ENCODE measurements around the gene PTPN9. TPM values are rescaled to one million over a fixed set of nuclear protein-coding genes. Genes with fewer than 3 reads are reported as not detected.
A peak's percentile ranks its signal among the peaks of the same experiment; 100 is the strongest.

The PTPN9 gene
- polyA plus RNA-seq, result 1 to 10 TPM; 3.1 to 6.5 TPM

DNA sequence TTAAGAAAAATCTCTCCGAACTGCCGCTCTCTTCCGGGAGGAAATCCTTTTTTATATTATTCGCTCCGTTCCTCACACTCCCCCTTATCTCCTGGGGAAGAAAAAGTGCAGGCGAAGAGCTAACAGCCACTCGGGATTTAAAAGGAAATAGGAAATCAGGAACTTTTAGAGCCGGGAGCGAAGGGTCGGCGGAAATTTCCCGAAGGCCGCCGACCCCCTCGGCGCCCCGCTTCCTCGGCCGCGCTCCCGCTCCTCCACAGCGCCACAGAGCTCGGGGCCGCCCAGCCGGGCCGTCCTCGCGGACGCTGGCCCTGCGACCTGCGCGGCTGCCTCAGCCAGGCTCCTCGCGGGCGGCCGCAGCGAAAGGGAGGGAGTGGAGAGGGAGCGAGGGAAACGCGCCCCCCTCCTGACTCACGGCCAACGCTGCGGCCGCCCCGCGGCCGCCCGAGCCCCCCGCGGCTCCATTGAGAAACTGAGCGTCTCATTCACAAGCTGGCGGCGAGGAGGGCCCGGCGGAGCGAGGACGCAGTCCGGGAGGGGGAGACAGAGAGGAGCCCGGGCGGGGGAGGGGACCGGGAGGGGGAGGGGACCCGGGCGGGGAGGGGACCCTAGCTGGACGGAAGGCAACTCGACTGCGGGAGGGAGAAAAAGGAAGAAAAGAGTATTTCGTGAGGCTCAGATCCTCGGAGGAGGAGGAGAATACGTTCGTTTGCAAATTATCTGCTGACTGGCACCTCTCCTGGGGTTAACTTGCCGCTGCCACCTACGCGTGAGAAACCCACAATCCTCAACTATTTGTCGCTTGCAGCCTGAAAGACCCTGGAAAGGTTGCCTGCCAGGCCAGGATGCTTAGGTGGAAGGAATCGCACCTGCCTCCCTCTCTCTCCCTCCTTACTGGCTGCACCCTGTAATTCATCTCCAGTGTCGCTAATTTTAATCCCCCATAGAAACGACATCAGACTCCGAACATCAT, at the start of gene PTPN9:
PTPN9 (minus strand) TSS at position 368 of the 973 bp plus-strand sequence. CDS start 539 bp downstream, outside the sequence.
- Histone ChIP-seq H3K4me3 (ENCODE audit: low read depth in 1 of 2, low read length in 2 of 2) (peak within 1 kb of the TSS; percentile 82 to 92), H3K27me3 (ENCODE audit: control insufficient read depth in 1 of 2, insufficient read depth in 2 of 2, low read length in 2 of 2) (no peaks in the 10 kb centered on the region), H3K27ac (ENCODE audit: low read depth in 2 of 2, low read length in 1 of 2) (peak within 1 kb of the TSS; percentile 81 to 82), H3K9me3 (ENCODE audit: control insufficient read depth in 2 of 2, insufficient read depth in 1 of 2, low read depth in 1 of 2, low read length in 1 of 2) (no peaks in the 10 kb centered on the region), H3K36me3 (ENCODE audit: control insufficient read depth in 2 of 2, insufficient read depth in 2 of 2, low read length in 1 of 2) (no peaks in the 10 kb centered on the region), H3K4me1 (ENCODE audit: control insufficient read depth in 2 of 2, insufficient read depth in 2 of 2, low read length in 1 of 2) (peaks cover 0 to 5% of the 10 kb centered on the region in 2 donors)
- WGBS, 2 donors, result 1% methylated on average over 53 to 77 of the region's 78 CpGs

GRCh38 chr15:75625542-75626347, 46.6 kb upstream of the PTPN9 start, which contains the start of gene SNUPN:
TSS of gene SNUPN (minus strand) at chr15:75625725. CDS start at chr15:75621051, 4,674 bp downstream.
- H3K27me3 ChIP-seq (ENCODE audit: control insufficient read depth in 1 of 2, insufficient read depth in 2 of 2, low read length in 2 of 2), result no peaks in the 10 kb centered on the region
- peaks cover 0 to under 1% of the 10 kb centered on the region in 2 donors for H3K36me3 ChIP-seq (ENCODE audit: control insufficient read depth in 2 of 2, insufficient read depth in 2 of 2, low read length in 1 of 2)
- peaks cover 0 to 3% of the 10 kb centered on the region in 2 donors for H3K4me1 ChIP-seq (ENCODE audit: control insufficient read depth in 2 of 2, insufficient read depth in 2 of 2, low read length in 1 of 2)
- peak within 1 kb of the TSS; percentile 79 to 94 for H3K4me3 ChIP-seq (ENCODE audit: low read depth in 1 of 2, low read length in 2 of 2)
- 1 to 2% methylated on average over 40 to 47 of the region's 47 CpGs for WGBS, 2 donors
- H3K27ac ChIP-seq (ENCODE audit: low read depth in 2 of 2, low read length in 1 of 2), result peak within 1 kb of the TSS; percentile 97
- H3K9me3 ChIP-seq (ENCODE audit: control insufficient read depth in 2 of 2, insufficient read depth in 1 of 2, low read depth in 1 of 2, low read length in 1 of 2), result no peaks in the 10 kb centered on the region

- no peak overlapping the region for H3K4me3 ChIP-seq (ENCODE audit: low read depth in 1 of 2, low read length in 2 of 2)
- no peaks in the 10 kb centered on the region for H3K9me3 ChIP-seq (ENCODE audit: control insufficient read depth in 2 of 2, insufficient read depth in 1 of 2, low read depth in 1 of 2, low read length in 1 of 2)
- peaks cover 0 to 3% of the 10 kb centered on the region in 2 donors for H3K4me1 ChIP-seq (ENCODE audit: control insufficient read depth in 2 of 2, insufficient read depth in 2 of 2, low read length in 1 of 2)
- WGBS, 2 donors, result 74 to 85% methylated on average over 2 of the region's 2 CpGs
- H3K36me3 ChIP-seq (ENCODE audit: control insufficient read depth in 2 of 2, insufficient read depth in 2 of 2, low read length in 1 of 2), result peaks cover 0 to 5% of the 10 kb centered on the region in 2 donors
- H3K27me3 ChIP-seq (ENCODE audit: control insufficient read depth in 1 of 2, insufficient read depth in 2 of 2, low read length in 2 of 2), result no peaks in the 10 kb centered on the region
- no peak overlapping the region for H3K27ac ChIP-seq (ENCODE audit: low read depth in 2 of 2, low read length in 1 of 2)
These were observed 43.4 kb upstream of the PTPN9 start for GRCh38 chr15:75622505-75622904.

DNA sequence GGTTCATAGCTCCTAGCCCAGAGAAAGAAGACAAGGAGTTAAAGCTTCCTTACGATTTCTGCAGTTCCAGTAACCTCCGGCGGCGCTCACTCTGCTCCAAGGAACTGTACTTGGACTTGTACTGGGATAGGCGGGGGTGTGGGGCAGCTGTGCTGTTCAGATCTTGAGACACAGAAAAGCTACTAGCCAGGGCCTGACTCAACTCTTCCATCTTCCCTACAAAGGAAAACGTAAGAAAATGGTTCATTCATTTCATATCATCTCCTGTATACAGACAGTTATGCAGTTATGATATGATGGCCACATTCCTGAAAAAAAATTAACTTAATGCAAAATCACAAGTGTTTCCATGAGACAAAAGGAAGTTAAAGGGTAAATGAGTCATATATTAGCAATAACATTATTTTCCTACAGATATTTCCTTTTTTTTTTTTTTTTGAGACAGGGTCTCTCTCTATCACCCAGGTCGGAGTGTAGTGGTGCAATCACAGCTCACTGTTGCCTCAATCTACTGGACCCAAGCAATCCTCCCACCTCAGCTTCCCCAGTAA, 41.8 kb upstream of the PTPN9 start:
- peak overlapping the region; percentile 81 to 84 for H3K27ac ChIP-seq (ENCODE audit: low read depth in 2 of 2, low read length in 1 of 2)
- H3K4me3 ChIP-seq (ENCODE audit: low read depth in 1 of 2, low read length in 2 of 2), result peak overlapping the region in 1 of 2 donors; percentile 11
- H3K36me3 ChIP-seq (ENCODE audit: control insufficient read depth in 2 of 2, insufficient read depth in 2 of 2, low read length in 1 of 2), result peaks cover 4 to 15% of the 10 kb centered on the region in 2 donors
- no peaks in the 10 kb centered on the region for H3K27me3 ChIP-seq (ENCODE audit: control insufficient read depth in 1 of 2, insufficient read depth in 2 of 2, low read length in 2 of 2)
- no peaks in the 10 kb centered on the region for H3K9me3 ChIP-seq (ENCODE audit: control insufficient read depth in 2 of 2, insufficient read depth in 1 of 2, low read depth in 1 of 2, low read length in 1 of 2)
- WGBS, 2 donors, result 21 to 42% methylated on average over 7 of the region's 7 CpGs
- peaks cover 0 to 3% of the 10 kb centered on the region in 2 donors for H3K4me1 ChIP-seq (ENCODE audit: control insufficient read depth in 2 of 2, insufficient read depth in 2 of 2, low read length in 1 of 2)

GRCh38 chr15:75620058-75620820, 41.1 kb upstream of the PTPN9 start:
- H3K4me3 ChIP-seq (ENCODE audit: low read depth in 1 of 2, low read length in 2 of 2), result peak overlapping the region in 1 of 2 donors; percentile 11
- H3K27ac ChIP-seq (ENCODE audit: low read depth in 2 of 2, low read length in 1 of 2), result peak overlapping the region; percentile 81 to 84
- H3K4me1 ChIP-seq (ENCODE audit: control insufficient read depth in 2 of 2, insufficient read depth in 2 of 2, low read length in 1 of 2), result peaks cover 0 to 3% of the 10 kb centered on the region in 2 donors
- H3K36me3 ChIP-seq (ENCODE audit: control insufficient read depth in 2 of 2, insufficient read depth in 2 of 2, low read length in 1 of 2), result peaks cover 6 to 15% of the 10 kb centered on the region in 2 donors
- H3K27me3 ChIP-seq (ENCODE audit: control insufficient read depth in 1 of 2, insufficient read depth in 2 of 2, low read length in 2 of 2), result no peaks in the 10 kb centered on the region
- 18 to 40% methylated on average over 4 of the region's 4 CpGs for WGBS, 2 donors
- H3K9me3 ChIP-seq (ENCODE audit: control insufficient read depth in 2 of 2, insufficient read depth in 1 of 2, low read depth in 1 of 2, low read length in 1 of 2), result no peaks in the 10 kb centered on the region

DNA sequence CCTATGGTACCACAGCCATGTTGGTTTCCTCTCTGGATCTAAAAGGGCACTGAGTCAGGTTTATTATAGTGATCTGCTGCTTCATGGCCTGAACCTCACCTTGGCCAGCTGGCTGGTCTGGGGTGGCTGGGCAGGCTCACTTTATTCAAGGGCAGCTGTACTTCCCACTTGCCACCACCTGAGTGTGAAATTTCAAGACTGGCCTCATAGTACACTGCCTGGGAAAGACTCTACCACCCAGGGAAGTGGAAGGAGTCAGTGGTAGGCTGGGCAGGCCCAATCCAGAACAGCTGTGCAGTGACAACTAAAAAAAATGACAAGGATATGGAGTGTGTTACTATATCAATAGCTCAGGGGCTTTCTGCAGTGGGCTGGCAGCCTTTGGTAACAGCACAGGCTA, 37.7 kb upstream of the PTPN9 start:
- Histone ChIP-seq H3K9me3 (ENCODE audit: control insufficient read depth in 2 of 2, insufficient read depth in 1 of 2, low read depth in 1 of 2, low read length in 1 of 2) (no peaks in the 10 kb centered on the region), H3K36me3 (ENCODE audit: control insufficient read depth in 2 of 2, insufficient read depth in 2 of 2, low read length in 1 of 2) (peaks cover 7 to 15% of the 10 kb centered on the region in 2 donors), H3K4me3 (ENCODE audit: low read depth in 1 of 2, low read length in 2 of 2) (no peak overlapping the region), H3K27ac (ENCODE audit: low read depth in 2 of 2, low read length in 1 of 2) (no peak overlapping the region), H3K27me3 (ENCODE audit: control insufficient read depth in 1 of 2, insufficient read depth in 2 of 2, low read length in 2 of 2) (no peaks in the 10 kb centered on the region), H3K4me1 (ENCODE audit: control insufficient read depth in 2 of 2, insufficient read depth in 2 of 2, low read length in 1 of 2) (peaks cover 0 to 3% of the 10 kb centered on the region in 2 donors)

DNA sequence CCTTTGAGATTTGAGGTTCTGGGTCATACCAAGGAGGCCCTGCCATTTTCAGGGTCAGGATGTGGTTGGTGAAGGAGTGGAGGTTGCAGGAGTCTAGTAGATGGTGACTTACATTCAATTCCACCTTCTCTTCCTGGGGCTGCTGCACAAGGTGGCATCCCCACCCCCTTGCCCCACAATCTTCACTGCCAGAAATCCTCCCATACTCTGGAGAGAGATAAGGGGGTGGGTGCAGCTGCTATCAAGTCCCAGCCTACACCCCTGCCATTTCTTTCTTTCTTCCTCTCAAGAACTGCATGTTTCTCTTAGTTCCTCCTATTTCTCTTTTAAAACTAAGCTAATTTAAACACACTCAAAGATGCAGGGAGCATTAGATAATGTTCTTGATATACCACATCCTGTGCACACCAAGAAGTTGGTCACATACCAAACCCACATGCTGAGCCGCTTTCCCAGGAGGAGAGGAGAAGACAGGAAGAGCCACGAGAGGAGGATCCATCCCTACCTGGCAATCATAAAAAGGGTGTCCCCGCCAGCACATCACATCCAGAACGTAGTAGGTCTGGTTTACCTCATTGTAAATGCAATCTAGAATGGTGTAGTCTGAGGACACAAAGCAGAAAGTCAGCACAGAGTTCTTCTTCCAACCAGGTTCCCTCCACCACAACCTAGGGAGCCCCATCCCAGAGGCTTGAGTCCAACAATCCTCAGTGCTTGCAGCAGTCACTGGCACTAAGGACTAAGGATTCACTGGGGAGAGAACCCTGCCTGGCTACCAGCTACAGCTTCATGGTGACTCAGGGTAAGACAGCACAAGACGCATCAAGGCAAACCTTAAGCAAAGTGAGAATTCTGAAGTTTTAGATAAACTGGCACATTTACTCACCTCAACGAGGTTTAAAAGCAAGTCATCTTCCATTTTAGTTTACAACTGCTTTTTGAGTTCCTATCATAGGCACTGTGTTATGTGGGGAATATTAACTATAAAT, 27.9 kb upstream of the PTPN9 start:
- Histone ChIP-seq H3K36me3 (ENCODE audit: control insufficient read depth in 2 of 2, insufficient read depth in 2 of 2, low read length in 1 of 2) (peaks cover 2 to 17% of the 10 kb centered on the region in 2 donors), H3K27me3 (ENCODE audit: control insufficient read depth in 1 of 2, insufficient read depth in 2 of 2, low read length in 2 of 2) (no peaks in the 10 kb centered on the region), H3K4me3 (ENCODE audit: low read depth in 1 of 2, low read length in 2 of 2) (no peak overlapping the region), H3K9me3 (ENCODE audit: control insufficient read depth in 2 of 2, insufficient read depth in 1 of 2, low read depth in 1 of 2, low read length in 1 of 2) (no peaks in the 10 kb centered on the region), H3K4me1 (ENCODE audit: control insufficient read depth in 2 of 2, insufficient read depth in 2 of 2, low read length in 1 of 2) (no peaks in the 10 kb centered on the region), H3K27ac (ENCODE audit: low read depth in 2 of 2, low read length in 1 of 2) (peak overlapping the region in 1 of 2 donors; percentile 7)
- WGBS, 2 donors, result 81 to 82% methylated on average over 6 of the region's 6 CpGs

GRCh38 chr15:75606026-75606425, 26.9 kb upstream of the PTPN9 start:
- Histone ChIP-seq H3K27ac (ENCODE audit: low read depth in 2 of 2, low read length in 1 of 2) (peak overlapping the region in 1 of 2 donors; percentile 7), H3K4me1 (ENCODE audit: control insufficient read depth in 2 of 2, insufficient read depth in 2 of 2, low read length in 1 of 2) (no peaks in the 10 kb centered on the region), H3K27me3 (ENCODE audit: control insufficient read depth in 1 of 2, insufficient read depth in 2 of 2, low read length in 2 of 2) (no peaks in the 10 kb centered on the region), H3K9me3 (ENCODE audit: control insufficient read depth in 2 of 2, insufficient read depth in 1 of 2, low read depth in 1 of 2, low read length in 1 of 2) (no peaks in the 10 kb centered on the region), H3K36me3 (ENCODE audit: control insufficient read depth in 2 of 2, insufficient read depth in 2 of 2, low read length in 1 of 2) (peaks cover 2 to 17% of the 10 kb centered on the region in 2 donors), H3K4me3 (ENCODE audit: low read depth in 1 of 2, low read length in 2 of 2) (no peak overlapping the region)
- WGBS, 2 donors, result 92% methylated on average over 8 of the region's 8 CpGs

Data from esophagus (tissue), 2 donors.